HEK293T (cell line): Measurements from ENCODE around the gene CLSTN3.

Source experiments
- CTCF ChIA-PET: fragments of 350-600 bp; formaldehyde crosslinking; extraction: SDS; loops from one replicate; lab custom pipeline; 2021; ENCODE audit warnings: antibody characterized with exemption, inconsistent platforms; lab: Yijun Ruan, JAX
- POLR2A ChIA-PET: fragments of 350-600 bp; formaldehyde crosslinking; extraction: SDS; loops from one replicate; lab custom pipeline; 2020; ENCODE audit warnings: antibody characterized with exemption, inconsistent platforms; lab: Yijun Ruan, JAX
- DNase-seq: peaks from one replicate; pipeline ENCODE4 v3.0.0; 2012; ENCODE audit warnings: mixed read lengths; ENCODE audit errors: extremely low spot score
- ARNT ChIP-seq: fragments of 450-650 bp; IDR thresholded peaks from 2 replicates; pipeline ENCODE4 v1.6.1; 2017; ENCODE audit warnings: mild to moderate bottlenecking
- BHLHE40 ChIP-seq: fragments of 450-650 bp; IDR thresholded peaks from 2 replicates; pipeline ENCODE4 v1.6.1; 2016; ENCODE audit warnings: mild to moderate bottlenecking, moderate library complexity, borderline replicate concordance
- CTBP1 ChIP-seq: fragments of 450-650 bp; IDR thresholded peaks from 2 replicates; pipeline ENCODE4 v1.6.1; 2016; ENCODE audit warnings: borderline replicate concordance
- ELF4 ChIP-seq: fragments of 450-650 bp; IDR thresholded peaks from 2 replicates; pipeline ENCODE4 v1.6.1; 2017; ENCODE audit warnings: antibody characterized with exemption
- FOXA1 ChIP-seq: fragments of 450-650 bp; IDR thresholded peaks from 2 replicates; pipeline ENCODE4 v1.6.1; 2016; ENCODE audit warnings: mild to moderate bottlenecking
- FOXK2 ChIP-seq: fragments of 450-650 bp; IDR thresholded peaks from 2 replicates; pipeline ENCODE4 v1.6.1; 2016; ENCODE audit warnings: mild to moderate bottlenecking
- FOXM1 ChIP-seq: fragments of 450-650 bp; IDR thresholded peaks from 2 replicates; pipeline ENCODE4 v1.6.1; 2017; ENCODE audit warnings: mild to moderate bottlenecking, borderline replicate concordance
- HDGF ChIP-seq: fragments of 450-650 bp; IDR thresholded peaks from 2 replicates; pipeline ENCODE4 v1.6.1; 2017; ENCODE audit warnings: antibody characterized with exemption, borderline replicate concordance
- L3MBTL2 ChIP-seq: fragments of 450-650 bp; conservative IDR thresholded peaks from 2 replicates; pipeline ENCODE4 v1.6.1; 2016; ENCODE audit warnings: mild to moderate bottlenecking
- LEF1 ChIP-seq: fragments of 450-650 bp; IDR thresholded peaks from 2 replicates; pipeline ENCODE4 v1.6.1; 2017; ENCODE audit warnings: mild to moderate bottlenecking, borderline replicate concordance
- NFRKB ChIP-seq: fragments of 450-650 bp; IDR thresholded peaks from 2 replicates; pipeline ENCODE4 v1.6.1; 2016; ENCODE audit warnings: mild to moderate bottlenecking, moderate library complexity
- SP1 ChIP-seq: fragments of 450-650 bp; IDR thresholded peaks from 2 replicates; pipeline ENCODE4 v1.6.1; 2017
- SUZ12 ChIP-seq: fragments of 450-650 bp; IDR thresholded peaks from 2 replicates; pipeline ENCODE4 v1.6.1; 2016; ENCODE audit warnings: mild to moderate bottlenecking
- TARDBP ChIP-seq: fragments of 450-650 bp; IDR thresholded peaks from 2 replicates; pipeline ENCODE4 v1.6.1; 2016
- ZNF384 ChIP-seq: fragments of 450-650 bp; IDR thresholded peaks from 2 replicates; pipeline ENCODE4 v1.6.1; 2016
- TF ChIP-seq, protein P1 (sequence below): fragments of 450-650 bp; IDR thresholded peaks from 2 replicates; pipeline ENCODE4 v1.6.1; 2016

CLSTN3 gene

DNA sequence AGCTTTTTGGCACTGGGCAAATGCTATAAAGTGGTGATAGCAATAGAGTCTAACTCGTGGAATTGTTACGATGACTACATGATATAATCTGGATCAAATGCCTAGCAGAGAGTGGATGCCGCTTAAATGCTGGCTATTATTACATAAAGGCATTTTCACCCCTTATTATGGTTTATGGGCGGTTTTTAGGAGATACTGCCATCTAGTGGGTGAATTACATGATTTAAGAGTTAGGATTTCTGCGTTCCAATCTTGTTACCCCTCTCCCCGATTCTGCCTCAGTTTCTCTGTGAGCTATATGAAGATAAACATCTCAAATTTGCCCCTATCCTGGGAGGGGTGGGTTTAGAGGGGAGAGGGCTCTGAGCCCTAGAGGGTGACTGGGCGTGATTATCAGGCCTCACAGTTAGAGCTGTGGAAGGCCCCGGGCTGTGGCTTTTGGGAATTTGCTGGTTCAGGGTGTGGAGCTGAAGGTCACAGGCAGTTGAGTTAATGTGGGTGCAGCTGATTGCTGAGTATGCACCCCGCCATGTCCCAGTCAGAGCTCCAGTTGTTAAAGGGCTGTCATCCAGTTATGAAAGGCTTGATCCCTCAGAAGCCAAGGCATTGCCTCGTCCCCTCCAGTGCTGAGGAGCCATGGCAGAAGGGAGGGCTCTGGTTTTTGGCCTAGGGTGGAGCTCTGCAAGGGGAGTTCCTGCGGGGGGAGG lies 14.4 kb downstream of the CLSTN3 start:
- DNase-seq, result peak; percentile 48
- no peak for TF ChIP-seq FOXA1
- TF ChIP-seq BHLHE40, result no peak
- no peak for TF ChIP-seq SP1
- no peak for TF ChIP-seq TARDBP
- no peak for TF ChIP-seq FOXK2
- TF ChIP-seq LEF1, result no peak
- TF ChIP-seq ZNF384, result no peak
- TF ChIP-seq FOXM1, result no peak
- TF ChIP-seq HDGF, result no peak
- TF ChIP-seq NFRKB, result no peak
- no peak for TF ChIP-seq L3MBTL2
- ChIA-PET POLR2A (interaction anchor here (2.0 kb wide), 1 partner anchor 201 kb away, joined by 8 read pairs; the partner anchor contains the start of genes C12orf57 and RNU7-1), CTCF (interaction anchor here (0.5 to 1.9 kb wide), 11 partner anchors 9 to 1001 kb away, joined by 3 to 12 read pairs (median 4); no protein-coding TSS in a partner anchor)

DNA sequence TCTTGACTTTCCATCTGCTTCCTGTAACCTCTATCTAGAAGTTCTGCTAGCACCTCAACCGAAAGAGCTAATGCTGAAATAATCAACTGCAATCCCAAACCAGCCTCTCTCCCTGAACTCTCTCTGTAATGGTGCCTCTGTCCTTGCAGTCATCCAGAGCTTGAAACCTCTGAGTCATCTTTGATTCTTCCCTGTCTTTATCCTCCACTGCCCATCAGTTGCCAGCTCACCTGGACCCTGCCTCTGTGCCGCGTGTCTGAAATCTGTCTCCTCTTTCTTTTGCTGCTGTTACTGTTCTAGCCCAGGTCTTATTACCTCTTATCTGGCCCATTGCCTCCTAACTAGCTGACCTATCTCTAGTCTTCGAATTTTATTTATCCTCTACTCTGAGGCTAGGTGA lies 15.5 kb downstream of the CLSTN3 start:
- ChIA-PET POLR2A (interaction anchor here (2.0 kb wide), 1 partner anchor 202 kb away, joined by 8 read pairs; the partner anchor contains the start of genes C12orf57 and RNU7-1), CTCF (interaction anchor here (0.5 to 1.9 kb wide), 5 partner anchors 8 to 1002 kb away, joined by 3 to 12 read pairs (median 3); no protein-coding TSS in a partner anchor)
- DNase-seq, result no peak
- TF ChIP-seq SP1 (no peak), ARNT (no peak), LEF1 (no peak), ELF4 (no peak), NFRKB (no peak), CTBP1 (no peak), ZNF384 (no peak), FOXM1 (no peak), BHLHE40 (no peak), L3MBTL2 (no peak)
- TF ChIP-seq, protein P1, sequence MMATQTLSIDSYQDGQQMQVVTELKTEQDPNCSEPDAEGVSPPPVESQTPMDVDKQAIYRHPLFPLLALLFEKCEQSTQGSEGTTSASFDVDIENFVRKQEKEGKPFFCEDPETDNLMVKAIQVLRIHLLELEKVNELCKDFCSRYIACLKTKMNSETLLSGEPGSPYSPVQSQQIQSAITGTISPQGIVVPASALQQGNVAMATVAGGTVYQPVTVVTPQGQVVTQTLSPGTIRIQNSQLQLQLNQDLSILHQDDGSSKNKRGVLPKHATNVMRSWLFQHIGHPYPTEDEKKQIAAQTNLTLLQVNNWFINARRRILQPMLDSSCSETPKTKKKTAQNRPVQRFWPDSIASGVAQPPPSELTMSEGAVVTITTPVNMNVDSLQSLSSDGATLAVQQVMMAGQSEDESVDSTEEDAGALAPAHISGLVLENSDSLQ, result no peak

DNA sequence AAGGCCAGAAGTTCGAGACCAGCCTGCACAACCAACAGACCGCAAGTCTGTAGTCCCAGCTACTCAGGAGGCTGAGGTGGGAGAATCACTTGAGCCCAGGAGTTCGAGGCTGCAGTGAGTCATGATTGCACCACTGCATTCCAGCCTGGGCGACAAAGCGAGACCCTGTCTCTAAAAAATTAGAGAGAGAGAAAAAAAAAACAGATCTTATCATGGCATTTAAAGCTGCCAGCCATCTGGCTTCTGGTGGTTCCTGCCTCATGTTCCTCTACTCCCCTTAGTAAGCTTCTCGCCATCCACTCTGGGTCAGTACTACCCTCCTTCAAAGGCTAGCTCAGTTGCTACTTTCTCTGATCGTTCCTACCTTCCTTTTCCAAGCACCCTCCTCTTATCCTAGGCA lies 16.1 kb downstream of the CLSTN3 start:
- ChIA-PET CTCF (interaction anchor here (0.6 to 1.4 kb wide), 4 partner anchors 9 to 268 kb away, joined by 3 to 4 read pairs (median 4); no protein-coding TSS in a partner anchor), POLR2A (interaction anchor here (2.0 kb wide), 1 partner anchor 203 kb away, joined by 8 read pairs; the partner anchor contains the start of genes C12orf57 and RNU7-1)
- DNase-seq, result no peak
- no peak for TF ChIP-seq FOXK2
- TF ChIP-seq TARDBP, result no peak
- TF ChIP-seq HDGF, result no peak
- no peak for TF ChIP-seq SUZ12
- no peak for TF ChIP-seq FOXA1
- TF ChIP-seq ELF4, result no peak
- no peak for TF ChIP-seq ARNT

DNA sequence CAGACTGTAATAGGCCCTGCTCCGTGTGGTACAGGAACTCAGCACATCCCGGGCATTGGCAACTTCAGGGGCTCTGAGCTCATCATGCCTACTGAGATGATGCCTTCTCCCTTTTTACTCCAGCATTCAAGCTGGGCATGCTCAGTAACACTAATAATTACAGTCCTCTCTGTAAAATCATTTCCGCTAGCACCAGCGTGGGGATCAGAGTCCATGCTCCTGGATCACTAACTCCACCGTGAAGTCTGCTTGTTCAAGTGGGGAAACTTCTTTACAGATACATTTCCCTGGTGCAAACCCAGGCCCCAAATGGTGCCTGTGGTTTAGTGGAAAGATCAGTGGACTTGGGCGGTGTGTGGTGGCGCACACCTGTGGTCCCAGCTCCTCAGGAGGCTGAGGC lies 16.7 kb downstream of the CLSTN3 start:
- POLR2A ChIA-PET, result no interaction called here
- CTCF ChIA-PET, result interaction anchor here (0.6 to 1.4 kb wide), 4 partner anchors 8 to 269 kb away, joined by 3 to 4 read pairs (median 4); no protein-coding TSS in a partner anchor
- no peak for DNase-seq
- TF ChIP-seq BHLHE40, result no peak
- no peak for TF ChIP-seq ZNF384
- TF ChIP-seq NFRKB, result no peak
- no peak for TF ChIP-seq TARDBP
- no peak for TF ChIP-seq L3MBTL2
- TF ChIP-seq ARNT, result no peak
- TF ChIP-seq, protein P1, result no peak
- TF ChIP-seq LEF1, result no peak
- no peak for TF ChIP-seq FOXK2
- TF ChIP-seq FOXM1, result no peak
- no peak for TF ChIP-seq CTBP1
- no peak for TF ChIP-seq SP1
- TF ChIP-seq ELF4, result no peak

DNA sequence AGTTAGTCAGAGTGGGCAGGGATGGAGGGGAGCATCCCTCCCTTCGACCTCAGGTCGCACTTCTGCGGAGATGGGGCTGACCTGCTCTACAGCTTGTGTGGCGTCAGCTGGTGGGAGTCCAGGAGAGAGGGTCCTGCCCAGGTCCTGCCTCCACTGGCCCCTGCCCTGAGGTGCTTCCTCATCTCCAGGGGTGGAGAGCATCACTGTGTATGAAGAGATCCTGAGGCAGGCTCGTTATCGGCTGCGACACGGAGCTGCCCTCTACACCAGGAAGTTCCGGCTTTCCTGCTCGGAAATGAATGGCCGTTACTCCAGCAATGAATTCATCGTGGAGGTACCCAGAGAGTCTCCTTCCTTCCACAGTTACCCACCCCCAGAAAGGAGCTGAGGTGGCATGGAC lies 20.2 kb downstream of the CLSTN3 start:
- CTCF ChIA-PET, result no interaction called here
- TF ChIP-seq ZNF384 (no peak), BHLHE40 (no peak), SP1 (no peak), HDGF (no peak), ARNT (no peak), L3MBTL2 (no peak), NFRKB (no peak), FOXK2 (no peak), CTBP1 (no peak), ELF4 (no peak), FOXA1 (no peak), TARDBP (no peak), SUZ12 (no peak), LEF1 (no peak), FOXM1 (no peak)
- TF ChIP-seq, protein P1, result no peak
- DNase-seq, result no peak
- POLR2A ChIA-PET, result no interaction called here

DNA sequence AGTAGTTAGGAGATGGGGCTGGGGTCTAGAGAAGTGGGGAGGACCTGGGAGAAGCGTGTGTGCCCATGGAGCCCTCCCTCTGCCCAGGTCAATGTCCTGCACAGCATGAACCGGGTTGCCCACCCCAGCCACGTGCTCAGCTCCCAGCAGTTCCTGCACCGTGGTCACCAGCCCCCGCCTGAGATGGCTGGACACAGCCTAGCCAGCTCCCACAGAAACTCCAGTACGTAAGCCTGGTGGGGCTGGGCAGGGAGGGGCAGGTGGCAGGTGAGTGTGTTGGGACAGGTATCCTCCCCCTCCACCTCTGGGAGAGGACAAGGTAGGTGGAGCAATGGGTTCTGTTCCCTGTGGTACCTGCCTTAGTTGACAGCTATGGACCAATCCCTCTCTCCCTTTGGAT lies 20.7 kb downstream of the CLSTN3 start:
- DNase-seq, result no peak
- ChIA-PET CTCF (no interaction called here), POLR2A (no interaction called here)
- TF ChIP-seq, protein P1, result no peak
- TF ChIP-seq BHLHE40 (no peak), L3MBTL2 (no peak), FOXK2 (no peak), ARNT (no peak), SP1 (no peak), SUZ12 (no peak), HDGF (no peak), CTBP1 (no peak), LEF1 (no peak), FOXM1 (no peak)
